WERI-Rb-1 (cell line): Measurements from ENCODE around the gene PELO.
"Not testable (repeated sequence)": the region's sequence is repeated elsewhere in the genome, so short reads cannot be mapped to it uniquely, and the experiment has no call there.

ENCODE experiments used
- DNase-seq: peaks from one replicate; pipeline ENCODE4 v3.0.0-alpha.2; 2020
- H3K27ac ChIP-seq: fragments of 250-450 bp; sonication (Bioruptor Pico); 2 replicates; pipeline ENCODE4 v1.5.1; 2020; ENCODE audit warnings: mild to moderate bottlenecking, moderate library complexity
- H3K27me3 ChIP-seq: fragments of 250-450 bp; sonication (Bioruptor Pico); 2 replicates; pipeline ENCODE4 v1.5.1; 2021; ENCODE audit warnings: mild to moderate bottlenecking, low read depth, moderate library complexity; ENCODE audit not compliant: insufficient read depth, severe bottlenecking
- H3K36me3 ChIP-seq: fragments of 250-450 bp; sonication (Bioruptor Pico); 2 replicates; pipeline ENCODE4 v1.5.1; 2020; ENCODE audit warnings: mild to moderate bottlenecking, moderate library complexity
- H3K4me3 ChIP-seq: 2 replicates; pipeline ENCODE4 v1.5.1; 2011; ENCODE audit warnings: low read depth, mild to moderate bottlenecking, control low read depth, low read length
- H3K9me3 ChIP-seq: fragments of 250-450 bp; sonication (Bioruptor Pico); 2 replicates; pipeline ENCODE4 v1.5.1; 2021; ENCODE audit warnings: mild to moderate bottlenecking, moderate library complexity; ENCODE audit not compliant: severe bottlenecking
- CTCF ChIP-seq: IDR thresholded peaks from 2 replicates; pipeline ENCODE4 v1.5.1; 2011; ENCODE audit warnings: low read depth, mild to moderate bottlenecking, control low read depth, inconsistent platforms, low read length

Gene PELO

GRCh38 chr5:52743970-52744369, 43.7 kb upstream of the PELO start:
- no peak for TF ChIP-seq CTCF
- Histone ChIP-seq H3K36me3 (no peaks in the 10 kb centered on the region), H3K27me3 (no peaks in the 10 kb centered on the region), H3K27ac (no peak overlapping the region), H3K9me3 (no peaks in the 10 kb centered on the region), H3K4me3 (no peak overlapping the region)
- DNase-seq: no peak

DNA sequence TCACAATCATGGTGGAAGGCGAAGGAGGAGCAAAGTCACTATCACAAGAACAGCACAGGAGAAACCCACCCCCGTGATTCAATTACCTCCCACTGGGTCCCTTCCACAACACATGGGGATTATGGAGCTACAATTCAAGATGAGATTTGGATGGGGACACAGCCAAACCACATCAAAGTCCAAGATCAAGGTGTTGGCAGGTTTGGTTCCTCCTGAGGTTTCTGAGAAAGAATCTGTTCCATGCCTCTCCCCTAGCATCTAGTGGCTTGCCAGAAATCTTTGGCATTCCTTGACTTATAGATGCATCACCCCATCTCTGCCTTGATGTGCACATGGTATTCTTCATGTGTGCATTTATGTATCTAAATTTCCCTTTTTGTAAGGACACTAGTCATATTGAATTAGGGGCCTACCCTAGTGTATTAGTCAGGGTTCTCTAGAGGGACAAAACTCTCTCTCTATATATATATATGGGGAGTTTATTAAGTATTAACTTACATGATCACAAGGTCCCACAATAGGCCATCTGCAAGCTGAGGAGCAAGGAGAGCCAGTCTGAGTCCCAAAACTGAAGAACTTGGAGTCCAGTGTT, 42.8 kb upstream of the PELO start:
- H3K4me3 ChIP-seq, H3K27ac ChIP-seq, DNase-seq, H3K36me3 ChIP-seq, H3K27me3 ChIP-seq, H3K9me3 ChIP-seq: not testable (repeated sequence)

DNA sequence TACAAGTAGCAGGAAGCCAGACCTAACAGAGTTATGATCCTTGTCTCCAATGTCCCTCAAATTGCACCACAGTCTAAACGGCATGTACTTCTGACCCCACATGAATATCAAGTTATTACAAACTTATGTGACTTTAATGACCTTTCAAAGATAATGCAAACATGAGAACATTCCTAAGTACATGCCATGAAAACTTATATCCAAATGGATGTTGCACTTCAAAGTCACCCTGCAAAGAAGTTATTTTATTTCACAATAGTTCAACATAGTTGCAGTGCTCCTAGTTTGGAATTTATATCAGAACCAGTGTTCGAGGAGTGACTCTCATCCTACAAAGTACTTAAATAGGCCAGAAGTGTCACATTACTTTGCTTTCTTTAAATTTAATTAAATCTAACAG, 41.2 kb upstream of the PELO start:
- no peak for TF ChIP-seq CTCF
- Histone ChIP-seq H3K4me3 (no peak overlapping the region), H3K36me3 (no peaks in the 10 kb centered on the region), H3K27ac (no peak overlapping the region), H3K27me3 (no peaks in the 10 kb centered on the region), H3K9me3 (no peaks in the 10 kb centered on the region)
- no peak for DNase-seq

DNA sequence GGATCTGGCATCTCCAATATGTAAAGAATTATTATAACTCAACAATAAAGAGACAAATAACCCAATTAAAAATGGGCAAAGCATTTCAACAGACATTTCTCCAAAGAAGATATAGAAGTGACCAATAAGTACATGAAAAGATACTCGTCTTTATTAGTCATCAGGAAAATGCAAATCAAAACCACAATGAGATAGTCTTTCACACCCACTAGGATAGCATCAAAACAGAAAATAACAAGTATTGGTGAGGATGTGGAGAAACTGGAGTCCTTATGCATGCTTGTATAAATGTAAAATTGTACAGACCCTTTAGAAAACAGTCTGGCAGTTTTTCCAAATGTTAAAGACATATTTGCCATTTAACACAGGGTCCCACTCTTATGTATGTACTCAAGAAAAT, 39.1 kb upstream of the PELO start:
- Histone ChIP-seq H3K36me3 (no peaks in the 10 kb centered on the region), H3K27me3 (no peaks in the 10 kb centered on the region), H3K27ac (no peak overlapping the region), H3K4me3 (no peak overlapping the region), H3K9me3 (no peaks in the 10 kb centered on the region)
- no peak for TF ChIP-seq CTCF
- no peak for DNase-seq

DNA sequence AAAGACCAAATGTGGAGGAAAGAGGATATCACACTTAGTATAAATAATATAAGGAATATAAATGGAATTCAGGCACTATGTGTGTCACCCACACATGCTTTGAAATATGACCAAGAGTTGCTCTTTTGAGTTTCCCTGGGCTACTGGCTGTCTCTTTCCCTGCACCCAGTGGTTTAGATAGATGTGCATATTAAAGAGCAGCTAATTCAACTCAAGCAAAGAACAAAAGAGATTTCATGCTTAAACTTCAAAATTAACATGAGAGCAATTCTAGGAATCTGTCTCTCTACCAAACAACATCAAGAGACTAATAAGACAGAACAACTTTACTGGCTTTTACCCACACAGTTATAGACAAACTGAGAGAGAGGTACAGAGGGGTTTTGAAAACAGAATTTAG, 38.0 kb upstream of the PELO start:
- DNase-seq: no peak
- no peak overlapping the region for H3K4me3 ChIP-seq
- TF ChIP-seq CTCF: no peak
- H3K36me3 ChIP-seq: no peaks in the 10 kb centered on the region
- no peak overlapping the region for H3K27ac ChIP-seq
- no peaks in the 10 kb centered on the region for H3K27me3 ChIP-seq
- no peaks in the 10 kb centered on the region for H3K9me3 ChIP-seq

DNA sequence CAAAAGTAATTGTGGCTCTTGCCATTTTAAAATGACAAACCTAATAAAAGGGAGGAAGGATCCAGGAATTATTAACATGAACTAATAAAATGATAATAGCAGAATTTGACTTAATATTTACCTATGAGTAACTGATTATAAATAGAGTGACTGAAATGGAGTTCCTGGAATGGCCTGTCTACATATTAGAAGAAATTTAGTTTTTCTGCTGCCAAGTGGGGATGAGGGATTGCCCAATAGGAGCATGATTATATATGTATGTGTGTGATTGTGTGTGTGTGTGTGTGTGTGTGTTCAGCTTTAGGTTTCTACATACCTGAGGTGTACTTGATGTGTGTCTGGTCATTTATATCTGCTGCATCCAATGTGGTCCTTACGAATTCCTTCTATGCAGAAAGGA, 36.6 kb upstream of the PELO start:
- Histone ChIP-seq H3K27me3 (no peaks in the 10 kb centered on the region), H3K36me3 (no peaks in the 10 kb centered on the region), H3K27ac (no peak overlapping the region), H3K9me3 (no peaks in the 10 kb centered on the region), H3K4me3 (no peak overlapping the region)
- TF ChIP-seq CTCF: no peak
- no peak for DNase-seq
